ENCODE data around the gene CDC25A.

Gene CDC25A

DNA sequence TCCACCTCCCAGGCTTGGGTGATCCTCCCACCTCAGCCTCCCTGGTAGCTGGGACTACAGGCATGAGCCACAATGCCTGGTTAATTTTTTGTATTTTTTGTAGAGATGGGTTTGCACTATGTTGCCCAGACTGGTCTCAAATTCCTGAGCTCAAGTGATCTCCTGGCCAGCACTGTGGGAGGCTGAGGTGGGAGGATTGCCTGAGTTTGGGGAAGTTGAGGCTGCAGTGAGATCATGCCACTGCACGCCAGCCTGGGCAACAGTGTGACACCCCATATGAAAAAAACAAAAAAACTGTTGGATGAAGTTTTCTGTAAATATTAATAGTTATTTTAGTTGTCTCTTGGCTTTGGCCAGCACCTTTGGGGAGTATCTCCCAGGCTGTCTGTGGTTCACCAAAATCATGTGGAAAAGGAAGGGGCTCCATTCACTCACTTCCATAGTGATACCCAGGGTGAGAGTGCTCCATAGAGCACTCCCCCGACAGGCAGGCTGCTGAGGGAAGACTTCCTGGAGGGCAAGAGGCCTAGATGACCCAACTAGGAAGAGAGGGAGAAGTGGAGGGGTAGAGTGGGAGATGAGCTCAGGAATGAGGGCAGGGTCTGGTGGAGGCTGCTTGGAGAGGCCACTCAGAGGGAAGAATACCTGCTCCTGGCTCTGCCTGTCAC lies 47.1 kb downstream of the CDC25A start:
- DNase-seq = peak in 1 of 2 donors; percentile 69

DNA sequence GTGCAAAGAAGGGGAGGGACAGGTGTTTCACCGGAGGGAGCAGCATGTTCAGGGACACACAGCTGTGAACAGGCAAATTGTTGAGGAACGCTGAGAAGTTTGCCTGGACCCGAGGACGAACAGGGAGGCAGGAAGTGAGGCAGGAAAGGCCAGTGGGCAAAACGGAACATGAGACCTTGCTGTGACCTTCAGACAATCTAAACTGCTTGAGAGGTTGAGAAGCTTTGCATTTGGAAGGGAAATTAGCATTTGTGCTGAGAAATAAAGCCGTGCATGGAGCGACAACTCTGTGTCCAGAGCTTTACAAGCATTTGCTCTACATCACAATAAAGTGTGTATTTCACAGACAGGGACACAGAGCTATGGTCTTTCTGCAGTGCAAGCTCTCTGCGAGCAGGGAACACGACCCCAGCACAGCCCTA lies 47.9 kb downstream of the CDC25A start:
- no peak for DNase-seq

DNA sequence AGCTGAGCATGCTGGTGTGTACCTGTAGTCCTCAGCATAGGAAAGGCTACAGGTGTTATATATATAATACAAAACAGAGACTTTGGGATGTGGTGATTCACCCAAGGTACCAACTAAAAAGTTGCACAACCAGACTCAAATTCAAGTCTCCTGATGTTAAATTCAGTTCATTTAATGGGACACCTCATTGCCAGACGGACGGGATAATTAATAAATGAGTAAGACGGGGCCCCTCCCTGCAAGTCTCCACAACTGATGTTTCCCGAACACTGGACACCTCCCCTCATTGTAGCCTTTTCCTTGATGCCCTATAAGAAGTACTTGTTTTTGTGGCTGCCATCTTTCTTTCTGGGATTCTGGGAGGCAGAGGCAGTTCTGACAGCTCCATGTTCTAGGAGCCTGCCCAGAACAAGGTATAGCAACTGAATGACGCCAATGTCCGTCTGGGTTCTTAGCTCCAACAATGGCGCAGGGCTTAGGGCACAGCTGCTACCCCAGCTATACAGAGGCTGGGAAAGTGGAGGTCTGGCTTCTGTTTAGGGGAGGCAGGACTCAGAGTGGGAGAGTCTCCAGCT lies 50.7 kb downstream of the CDC25A start:
- no peak for DNase-seq

DNA sequence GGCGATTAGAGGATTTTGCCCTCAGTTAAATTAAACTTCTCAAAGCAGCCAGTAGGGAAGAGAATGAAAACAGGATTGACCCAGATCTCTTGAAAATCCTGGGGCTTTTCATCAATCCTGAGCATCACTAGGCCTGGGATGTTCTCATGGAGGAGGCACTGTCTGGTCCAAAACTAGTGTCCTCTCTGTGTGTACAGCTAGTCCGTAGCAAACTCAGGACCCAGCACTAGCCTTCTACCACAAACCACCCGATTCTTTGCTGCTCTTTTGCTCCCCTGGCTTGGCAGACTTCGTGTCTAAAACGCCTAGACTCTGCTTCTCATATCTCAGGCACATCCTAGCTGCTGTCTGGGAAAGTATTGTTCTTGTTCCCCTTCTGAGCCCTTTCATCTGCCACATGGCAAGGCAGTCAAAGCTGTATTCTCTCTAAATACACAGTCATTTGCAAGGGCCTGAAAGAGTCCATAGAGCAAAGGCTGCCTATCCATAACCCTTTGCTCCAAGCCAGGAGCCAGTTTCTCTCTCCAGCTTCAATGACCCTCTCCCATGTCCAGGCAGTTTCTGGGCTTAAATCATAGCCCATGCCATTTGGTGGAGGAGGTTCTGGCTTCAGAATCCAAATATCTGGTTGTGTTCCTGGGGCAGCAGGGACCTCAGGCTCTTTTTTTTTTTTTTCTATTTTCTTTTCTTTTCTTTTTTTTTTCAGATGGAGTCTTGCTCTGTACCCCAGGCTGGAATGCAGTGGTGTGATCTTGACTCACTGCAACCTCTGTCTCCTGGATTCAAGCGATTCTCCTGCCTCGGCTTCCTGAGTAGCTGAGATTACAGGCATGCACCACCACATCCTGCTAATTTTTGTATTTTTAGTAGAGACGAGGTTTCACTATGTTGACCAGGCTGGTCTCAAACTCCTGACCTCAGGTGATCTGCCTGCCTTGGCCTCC lies 52.4 kb downstream of the CDC25A start:
- DNase-seq = no peak

DNA sequence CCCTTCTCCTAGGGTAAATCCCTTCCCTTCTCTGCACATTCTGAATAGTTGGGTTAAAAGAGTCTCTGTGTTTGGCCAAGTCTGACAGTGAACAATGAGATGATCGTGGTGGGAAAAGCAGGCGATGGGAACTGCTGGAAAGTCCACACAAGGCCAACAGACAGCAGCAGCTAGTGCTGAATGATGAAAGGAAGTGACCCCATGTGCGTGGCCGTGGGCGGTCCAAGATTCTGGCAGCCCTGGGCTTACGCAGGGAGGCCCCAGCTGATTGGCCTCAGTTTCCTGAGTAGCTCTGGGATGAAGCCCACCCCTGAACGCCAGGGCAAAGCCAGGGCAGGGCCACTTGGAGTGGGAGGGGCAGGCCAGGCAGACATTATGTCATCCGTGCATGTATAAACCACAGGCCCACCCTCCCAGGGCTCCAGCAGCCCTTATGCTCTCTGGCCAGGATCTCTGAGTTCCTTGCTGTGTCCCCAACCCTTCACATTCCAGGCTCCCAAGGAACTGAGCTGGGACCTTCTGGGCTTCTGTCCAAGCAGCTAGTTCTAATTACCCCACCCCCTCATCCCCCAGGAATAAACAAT lies 57.8 kb downstream of the CDC25A start:
- peak; percentile 31 to 71 for DNase-seq

- no peak for DNase-seq
These were observed 58.3 kb downstream of the CDC25A start for GRCh38 chr3:48129921-48130320.

- DNase-seq = no peak
These were observed 59.4 kb downstream of the CDC25A start for GRCh38 chr3:48128774-48129173.

GRCh38 chr3:48125886-48126622 lies 62.2 kb downstream of the CDC25A start:
- no peak for DNase-seq

GRCh38 chr3:48125013-48125705 lies 63.1 kb downstream of the CDC25A start:
- DNase-seq = peak in 1 of 2 donors; percentile 36

- no peak for DNase-seq
These were observed 64.9 kb downstream of the CDC25A start for GRCh38 chr3:48123346-48123745.

- DNase-seq = no peak
These were observed 65.7 kb downstream of the CDC25A start for GRCh38 chr3:48122504-48122903.

GRCh38 chr3:48120223-48120622 lies 68.0 kb downstream of the CDC25A start:
- no peak for DNase-seq

DNA sequence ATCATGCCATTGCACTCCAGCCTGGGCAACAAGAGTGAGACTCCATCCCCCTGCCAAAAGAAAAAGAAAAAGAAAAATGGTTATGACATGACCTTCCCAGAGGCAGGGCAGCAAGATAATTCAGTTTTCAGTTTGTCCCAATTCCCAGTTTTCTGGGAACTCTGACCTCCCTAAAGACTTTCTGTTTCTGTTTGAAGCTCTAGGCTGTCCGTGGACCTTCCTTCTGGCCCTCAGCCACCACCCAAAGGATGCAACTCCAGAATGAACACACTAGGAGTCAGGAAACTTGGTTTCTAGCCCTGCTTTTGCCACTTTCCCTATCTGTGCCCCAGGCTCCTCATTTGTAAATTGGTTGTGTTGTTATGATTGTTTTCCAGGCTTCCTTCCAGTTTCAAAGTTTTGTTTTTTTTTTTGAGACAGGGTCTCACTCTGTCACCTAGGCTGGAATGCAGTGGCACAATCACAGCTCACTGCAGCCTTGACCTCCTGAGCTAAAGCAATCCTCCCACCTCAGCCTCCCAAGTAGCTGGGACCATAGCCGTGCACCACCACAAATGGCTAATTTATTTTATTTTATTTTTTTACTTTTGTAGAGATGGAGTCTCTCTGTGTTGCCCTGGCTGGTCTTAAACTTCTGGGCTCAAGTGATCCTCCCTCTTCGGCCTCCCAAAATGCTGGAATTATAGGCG lies 68.6 kb downstream of the CDC25A start:
- DNase-seq = no peak

GRCh38 chr3:48118928-48119327 lies 69.3 kb downstream of the CDC25A start:
- DNase-seq = no peak

- DNase-seq = no peak
These were observed 69.9 kb downstream of the CDC25A start for GRCh38 chr3:48118322-48118721.

DNA sequence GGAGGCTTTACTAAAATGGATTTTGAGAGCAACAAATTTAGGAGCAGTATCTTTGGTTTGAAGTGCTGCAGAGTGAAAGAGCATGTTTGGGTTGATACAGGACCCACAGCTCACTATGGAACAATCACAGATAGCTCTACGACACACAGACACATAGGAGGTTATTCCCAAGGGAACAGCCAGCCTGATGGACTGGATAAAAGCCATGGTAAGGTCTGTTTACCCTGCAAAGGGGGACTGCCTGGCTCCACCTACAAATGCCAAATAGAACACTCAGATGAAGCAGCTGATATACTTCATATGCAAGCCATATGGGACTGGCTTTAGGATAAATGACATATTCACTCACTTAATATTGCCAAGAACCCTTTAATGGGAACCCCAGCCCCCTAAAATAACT lies 75.4 kb downstream of the CDC25A start:
- DNase-seq = no peak

DNA sequence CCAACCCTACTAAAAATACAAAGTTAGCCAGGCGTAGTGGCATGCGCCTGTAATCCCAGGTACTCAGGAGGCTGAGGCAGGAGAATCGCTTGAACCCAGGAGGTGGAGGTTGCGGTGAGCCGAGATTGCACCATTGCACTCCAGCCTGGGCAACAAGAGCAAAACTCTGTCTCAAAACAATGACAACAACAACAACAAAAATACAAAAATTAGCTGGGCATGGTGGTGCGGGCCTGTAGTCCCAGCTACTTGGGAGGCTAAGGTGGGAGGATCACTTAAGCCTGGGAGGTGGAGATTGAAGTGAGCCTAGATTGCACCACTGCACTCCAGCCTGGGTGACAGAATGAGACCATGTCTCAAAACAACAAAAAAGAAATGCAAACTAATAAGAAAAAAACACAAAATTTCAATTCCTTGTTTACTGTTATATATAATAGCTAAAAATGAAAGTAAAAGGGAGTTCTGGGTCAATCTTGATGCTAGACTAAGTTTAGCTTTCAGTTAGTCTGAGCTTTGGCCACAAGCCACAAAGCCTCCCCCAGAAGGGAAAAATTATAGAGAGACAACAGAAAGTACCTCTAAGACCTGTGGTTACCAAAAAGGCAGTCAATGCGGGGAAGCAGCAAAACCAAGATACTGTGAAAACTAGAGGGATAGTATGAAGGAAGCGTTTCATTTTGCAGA lies 76.0 kb downstream of the CDC25A start:
- DNase-seq = peak; percentile 3 to 14

DNA sequence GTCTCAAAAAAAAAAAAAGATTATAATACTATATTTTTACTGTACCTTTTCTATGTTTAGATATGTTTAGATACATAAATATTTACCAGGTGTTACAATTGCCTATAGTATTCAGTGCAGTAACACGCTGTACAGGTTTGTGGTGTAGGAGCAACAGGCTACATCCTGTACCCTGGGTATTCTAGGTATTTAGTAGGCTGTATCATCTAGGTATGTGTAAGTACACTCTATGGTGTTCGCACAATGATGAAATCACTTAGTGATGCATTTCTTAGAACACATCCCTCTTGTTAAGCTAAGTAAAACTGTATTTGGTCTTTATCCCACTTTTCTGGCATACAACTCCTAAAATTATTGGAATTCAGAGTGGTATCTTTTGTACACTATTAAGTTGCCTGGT lies 77.8 kb downstream of the CDC25A start:
- DNase-seq = no peak

DNA sequence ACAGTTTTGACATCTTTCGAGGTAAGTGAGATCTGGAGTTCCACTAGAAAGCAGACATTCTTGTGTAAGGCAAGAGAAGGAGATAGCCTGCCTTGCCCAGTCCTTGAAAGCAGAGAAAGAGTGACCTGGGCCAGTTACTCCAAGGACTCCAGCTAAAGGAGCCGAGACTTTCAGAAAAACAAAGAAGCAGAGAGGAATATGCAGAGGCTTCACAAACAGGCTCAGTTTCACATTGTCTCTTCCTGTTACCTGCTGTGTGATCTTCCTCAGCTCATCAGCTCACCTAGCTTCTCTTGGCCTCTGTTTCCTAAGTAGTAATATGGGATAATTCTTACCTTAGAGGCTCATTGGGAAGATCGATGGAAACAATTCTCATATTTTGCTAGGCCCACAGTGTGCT lies 81.0 kb downstream of the CDC25A start:
- DNase-seq = no peak

All from inflammatory macrophage treated with lipopolysaccharide for 1 hour (primary cell).